ENCODE data around the gene REX1BD. TPM values are rescaled to one million over a fixed set of nuclear protein-coding genes. Genes with fewer than 3 reads are reported as not detected.
"Not testable (repeated sequence)": the region's sequence is repeated elsewhere in the genome, so short reads cannot be mapped to it uniquely, and the experiment has no call there.

Gene REX1BD
- 101 and 111 TPM in 2 replicates for total RNA-seq

DNA sequence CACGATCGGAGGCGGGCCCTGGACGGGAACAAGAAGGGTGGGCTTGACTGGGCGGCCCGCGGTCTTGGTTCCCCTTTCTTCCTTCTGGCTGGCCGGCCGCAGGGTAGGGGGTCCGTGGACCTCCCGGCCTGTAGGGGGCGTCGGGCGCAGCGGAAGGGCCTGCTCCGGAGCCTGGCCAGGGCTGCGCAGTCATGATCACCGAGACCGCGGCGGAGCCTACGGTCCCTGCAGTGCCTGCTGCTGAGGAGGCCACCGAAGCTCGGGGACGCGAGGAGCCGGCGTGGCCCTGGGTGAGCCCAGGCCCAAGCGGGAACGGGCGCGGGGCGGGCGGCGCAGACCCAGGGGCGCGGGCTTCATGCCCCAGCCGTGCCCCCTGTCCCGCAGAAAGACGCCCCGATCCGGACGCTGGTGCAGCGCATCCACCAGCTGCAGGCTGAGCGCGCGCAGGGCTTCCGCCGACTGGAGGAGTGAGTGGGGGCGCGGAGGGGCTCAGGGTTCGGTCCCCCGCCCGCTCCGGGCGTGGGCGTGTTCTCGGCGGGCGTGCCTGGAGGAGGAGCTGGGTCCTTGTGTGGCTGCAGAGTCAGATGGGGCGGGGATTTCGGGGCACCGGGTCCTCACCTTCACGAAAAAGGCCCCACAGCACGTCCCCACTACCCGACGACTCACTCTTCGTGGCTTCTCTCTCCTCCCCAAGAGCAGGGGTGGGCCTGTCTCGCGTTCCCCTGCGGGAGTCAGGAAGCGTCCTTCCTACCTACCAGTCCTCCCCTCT is at the start of gene REX1BD:
Gene REX1BD (plus strand): TSS at position 188 of the 769 bp plus-strand sequence. CDS start 4 bp downstream, at position 192.
- intact Hi-C loops (cut with micrococcal nuclease), result loop anchor here (1.0 to 5.0 kb wide), 9 partner anchors 17 to 329 kb away; partner anchors contain the start of genes COPE, CRTC1, DDX49 and ELL

GRCh38 chr19:18539372-18539771 is 49.2 kb upstream of the REX1BD start:
- intact Hi-C loops (cut with micrococcal nuclease), result no loop called here

- intact Hi-C loops (cut with micrococcal nuclease), result not testable (repeated sequence)
Observed at GRCh38 chr19:18540200-18540599, 48.4 kb upstream of the REX1BD start.

DNA sequence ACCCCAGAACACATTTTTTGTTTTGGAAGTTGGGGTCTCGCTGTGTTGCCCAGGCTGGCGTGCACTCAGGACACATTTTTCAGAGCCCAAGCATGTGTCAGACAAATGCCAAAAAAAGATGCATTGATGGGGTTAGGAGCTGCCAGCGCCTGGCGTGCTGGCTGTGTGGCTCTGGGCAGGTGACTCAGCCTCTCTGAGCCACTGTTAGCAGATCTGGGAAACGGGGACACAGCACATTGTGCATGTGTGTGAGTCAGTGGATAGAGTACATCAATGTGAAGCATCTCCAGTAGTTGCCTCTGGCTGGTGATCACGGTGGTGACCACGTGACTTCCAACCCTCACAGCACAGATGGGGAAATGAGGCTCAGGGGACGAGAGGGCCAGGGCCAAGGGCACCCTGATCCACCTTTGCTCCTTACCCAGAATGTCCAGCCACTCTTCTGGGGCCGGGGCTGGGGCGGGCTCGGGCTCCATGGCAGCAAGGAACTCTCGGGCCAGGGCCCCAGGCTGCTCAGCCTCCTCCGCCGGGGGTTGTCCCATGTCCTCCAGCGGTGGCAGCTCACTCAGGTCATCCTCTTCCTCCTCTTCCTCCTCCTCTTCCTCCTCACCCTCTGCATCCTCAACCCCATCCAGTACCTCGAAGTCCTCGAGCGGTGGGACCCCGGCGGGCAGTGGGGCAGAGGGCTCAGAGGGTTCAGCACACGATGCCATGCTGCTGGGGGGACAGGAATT is 47.2 kb upstream of the REX1BD start:
- intact Hi-C loops (cut with micrococcal nuclease), result no loop called here

GRCh38 chr19:18541992-18542940 is 46.3 kb upstream of the REX1BD start:
- intact Hi-C loops (cut with micrococcal nuclease), result no loop called here

DNA sequence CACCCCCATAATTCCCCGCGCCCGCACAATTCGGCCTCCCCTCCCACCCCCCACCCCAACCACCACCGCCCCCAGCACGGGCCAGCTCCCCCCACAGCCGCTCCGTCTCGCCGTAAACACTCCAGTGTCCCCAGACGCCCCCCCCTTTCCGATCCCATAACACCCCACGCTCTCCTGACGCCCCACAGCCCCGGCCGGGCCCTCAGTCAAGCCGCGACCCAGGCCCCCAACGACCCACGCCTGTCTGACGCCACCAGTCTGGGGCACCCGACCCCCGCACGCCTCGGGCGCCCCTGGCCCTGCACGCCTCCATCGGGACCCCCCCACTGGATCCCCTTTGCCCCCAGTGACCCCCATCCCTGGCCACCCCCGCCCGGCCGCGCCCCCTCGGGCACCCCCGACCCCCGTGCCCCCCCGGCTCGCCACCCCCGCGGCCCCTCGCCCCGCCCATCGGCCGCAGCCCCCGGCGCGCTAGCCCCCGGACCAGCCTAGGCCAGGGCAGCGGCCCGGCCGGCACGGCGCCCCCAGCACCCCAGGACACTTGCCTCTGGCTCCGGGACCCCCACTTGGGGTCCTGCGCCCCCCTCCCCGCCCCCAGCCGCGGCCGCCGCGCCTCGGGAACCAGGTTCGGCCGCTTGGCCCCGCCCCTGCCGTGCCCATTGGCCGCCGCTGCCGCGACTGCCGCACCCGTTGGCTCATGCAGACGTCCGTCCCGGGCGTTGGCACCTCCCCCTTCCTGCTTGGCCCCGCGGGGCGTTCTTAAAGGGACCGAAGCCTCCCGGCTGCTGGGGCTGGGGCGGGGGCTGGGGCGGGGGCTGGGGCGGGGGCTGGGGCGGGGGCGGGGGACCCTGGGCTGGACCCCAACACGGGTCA is 45.4 kb upstream of the REX1BD start, which contains the start of gene FKBP8:
Gene FKBP8 (minus strand): TSS at position 633 of the 873 bp plus-strand sequence. CDS start 1,603 bp downstream, outside the sequence.
- intact Hi-C loops (cut with micrococcal nuclease), result no loop called here

GRCh38 chr19:18543814-18544475 is 44.7 kb upstream of the REX1BD start:
- intact Hi-C loops (cut with micrococcal nuclease), result loop anchor here (1.0 kb wide), 7 partner anchors 13 to 648 kb away; partner anchors contain the start of genes BORCS8, ELL, KXD1 and REX1BD

GRCh38 chr19:18551631-18552030 is 37.0 kb upstream of the REX1BD start:
- intact Hi-C loops (cut with micrococcal nuclease), result no loop called here

GRCh38 chr19:18557411-18558201 is 31.0 kb upstream of the REX1BD start, which contains the start of gene KXD1:
Gene KXD1 (plus strand): TSS chr19:18557870. CDS start chr19:18562057, 4,187 bp downstream.
- intact Hi-C loops (cut with micrococcal nuclease), result loop anchor here (1.0 kb wide), 6 partner anchors 13 to 362 kb away; partner anchors contain the start of genes COPE, DDX49, ELL and REX1BD

DNA sequence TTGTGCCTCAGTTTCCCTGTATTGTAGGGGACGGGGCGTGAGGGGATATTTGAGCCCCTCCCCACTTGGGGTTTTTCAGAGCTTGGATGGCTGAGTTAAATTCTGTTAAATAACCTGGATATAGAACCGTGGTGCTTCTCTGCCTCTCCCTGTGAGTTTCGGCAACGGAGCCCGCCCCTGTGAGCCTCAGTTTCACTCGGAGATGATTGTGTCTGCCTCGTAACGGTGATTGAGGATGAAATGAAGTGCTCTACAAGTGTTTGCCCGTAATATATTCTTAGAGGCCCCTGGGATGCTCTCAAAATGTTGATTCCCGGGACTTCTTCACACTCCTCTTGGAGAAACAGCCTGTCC is 30.4 kb upstream of the REX1BD start:
- intact Hi-C loops (cut with micrococcal nuclease), result no loop called here

DNA sequence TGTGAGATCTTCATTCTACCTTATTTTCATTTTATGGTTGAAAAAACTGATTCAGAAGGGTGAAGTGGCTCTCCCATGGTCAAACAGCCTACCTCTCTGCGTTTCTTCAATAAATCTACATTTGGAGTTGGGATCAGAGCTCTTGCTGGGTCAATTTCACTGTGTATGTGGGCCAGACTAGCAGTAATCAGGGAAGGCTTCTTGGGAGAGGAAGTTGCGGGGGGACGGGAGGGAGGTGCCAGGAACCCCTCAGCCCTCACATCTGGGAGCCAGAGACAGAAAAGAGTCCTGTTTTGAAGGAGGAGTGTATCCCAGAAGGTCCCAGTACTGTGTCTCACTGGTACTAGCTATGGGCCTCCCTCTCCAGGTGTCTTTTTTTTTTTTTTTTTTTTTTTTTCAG is 30.0 kb upstream of the REX1BD start:
- intact Hi-C loops (cut with micrococcal nuclease), result no loop called here

DNA sequence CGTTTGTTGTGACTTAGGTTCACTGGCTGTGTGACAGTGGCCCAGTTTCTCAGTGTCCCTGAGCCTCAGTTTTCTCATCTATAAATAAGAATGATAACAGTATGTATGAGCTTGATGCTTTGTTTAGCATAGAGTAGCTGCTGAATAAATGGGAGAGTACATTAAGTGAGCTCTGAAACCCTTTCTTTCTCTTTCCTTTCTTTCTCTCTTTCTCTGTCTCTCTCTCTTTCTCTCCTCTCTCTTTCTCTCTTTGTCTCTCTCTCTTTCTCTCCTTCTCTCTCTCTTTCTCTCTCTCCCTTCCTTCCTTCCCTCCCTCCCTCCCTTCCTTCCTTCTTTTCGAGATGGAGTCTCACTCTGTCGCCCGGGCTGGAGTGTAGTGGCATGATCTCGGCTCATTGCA is 28.9 kb upstream of the REX1BD start:
- intact Hi-C loops (cut with micrococcal nuclease), result no loop called here

DNA sequence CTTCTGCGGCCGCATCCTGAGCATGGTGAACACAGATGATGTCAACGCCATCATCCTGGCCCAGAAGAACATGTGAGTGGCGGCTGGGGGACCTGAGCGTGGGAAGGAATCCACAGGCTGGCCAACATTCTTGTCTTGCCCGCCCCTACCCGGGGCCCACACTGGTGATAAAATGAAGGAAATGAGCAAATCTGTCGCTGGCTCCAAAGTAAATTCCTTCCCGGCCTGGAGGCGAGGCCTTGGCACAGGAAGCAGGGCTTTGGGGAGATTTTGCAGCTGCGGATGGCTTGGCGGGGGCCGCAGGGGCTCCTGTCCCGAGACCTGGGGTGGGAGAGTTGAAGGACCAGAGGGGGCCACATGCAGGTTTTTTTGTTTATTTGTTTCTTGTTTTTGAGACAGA is 26.5 kb upstream of the REX1BD start:
- intact Hi-C loops (cut with micrococcal nuclease), result no loop called here

GRCh38 chr19:18566953-18567352 is 21.6 kb upstream of the REX1BD start:
- intact Hi-C loops (cut with micrococcal nuclease), result no loop called here

GRCh38 chr19:18568367-18568766 is 20.2 kb upstream of the REX1BD start:
- intact Hi-C loops (cut with micrococcal nuclease), result no loop called here

GRCh38 chr19:18571564-18572344 is 16.8 kb upstream of the REX1BD start, which contains the start of gene UBA52:
Gene UBA52 (plus strand): TSS chr19:18571857. CDS start chr19:18573301, 1,444 bp downstream.
- intact Hi-C loops (cut with micrococcal nuclease), result loop anchor here (1.0 to 5.0 kb wide), 10 partner anchors 14 to 621 kb away; partner anchors contain the start of genes BORCS8, COPE, CRTC1 and DDX49

DNA sequence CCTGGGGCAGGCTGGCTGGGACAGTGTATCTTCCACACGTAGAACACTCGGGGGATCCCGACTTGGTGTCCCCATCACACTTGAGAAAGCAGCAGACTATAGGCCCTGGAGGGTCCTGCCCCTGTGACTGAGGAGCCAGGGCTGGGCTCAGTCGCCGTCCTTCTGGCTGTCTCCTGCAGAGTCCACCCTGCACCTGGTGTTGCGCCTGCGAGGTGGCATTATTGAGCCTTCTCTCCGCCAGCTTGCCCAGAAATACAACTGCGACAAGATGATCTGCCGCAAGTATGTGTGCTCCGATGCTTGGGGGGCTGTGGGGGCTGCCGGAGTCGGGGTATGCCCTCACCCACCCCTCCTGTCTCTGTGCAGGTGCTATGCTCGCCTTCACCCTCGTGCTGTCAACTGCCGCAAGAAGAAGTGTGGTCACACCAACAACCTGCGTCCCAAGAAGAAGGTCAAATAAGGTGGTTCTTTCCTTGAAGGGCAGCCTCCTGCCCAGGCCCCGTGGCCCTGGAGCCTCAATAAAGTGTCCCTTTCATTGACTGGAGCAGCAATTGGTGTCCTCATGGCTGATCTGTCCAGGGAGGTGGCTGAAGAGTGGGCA is 13.8 kb upstream of the REX1BD start:
- intact Hi-C loops (cut with micrococcal nuclease), result loop anchor here (5.0 kb wide), 1 partner anchor 112 kb away; no protein-coding TSS in a partner anchor

Data from T-helper 1 cell treated with Interleukin-12 subunit alpha and Interleukin-12 subunit beta and Interleukin-4 antibody, amounts not matched to agents 30 ng/mL and 1 ng/mL, for 36 hours (primary cell).